ENCODE measurements around the gene USP37. TPM values are rescaled to one million over a fixed set of nuclear protein-coding genes. Genes with fewer than 3 reads are reported as not detected.

The USP37 gene
- polyA plus RNA-seq, 3 donors: 2.7 to 4.9 (median 2.7) TPM

- Histone ChIP-seq H3K4me2 (replicated peaks; ENCODE audit: extremely low read depth, low read length, poor library complexity, severe bottlenecking) (no peak overlapping the region), H3K4me3 (replicated peaks in 1 of 3; ENCODE audit: low read depth in 2 of 3, low read length in 3 of 3) (no peak overlapping the region), H2AFZ (ENCODE audit: insufficient read depth, low read depth, low read length, poor library complexity, severe bottlenecking) (no peak overlapping the region), H4K20me1 (ENCODE audit: insufficient read depth, low read length) (no peaks in the 10 kb centered on the region), H3K4me1 (ENCODE audit: control insufficient read depth in 1 of 2, insufficient read depth in 2 of 2, low read length in 2 of 2) (no peaks in the 10 kb centered on the region), H3K36me3 (replicated peaks in 1 of 2; ENCODE audit: control insufficient read depth in 1 of 2, insufficient read depth in 2 of 2, low read length in 2 of 2) (no peaks in the 10 kb centered on the region), H3K9me3 (replicated peaks in 1 of 2; ENCODE audit: control insufficient read depth in 1 of 2, insufficient read depth in 1 of 2, low read length in 2 of 2) (no peaks in the 10 kb centered on the region), H3K27ac (ENCODE audit: low read depth in 1 of 2, low read length in 2 of 2) (no peak overlapping the region), H3K9ac (ENCODE audit: insufficient read depth, low read length, poor library complexity, severe bottlenecking) (no peak overlapping the region), H3K27me3 (ENCODE audit: control insufficient read depth in 2 of 2, insufficient read depth in 2 of 2, low read length in 2 of 2) (no peaks in the 10 kb centered on the region), H3K79me2 (ENCODE audit: insufficient read depth, low read length) (no peaks in the 10 kb centered on the region)
- Mint-ChIP-seq H3K4me1 (peaks cover 2% of the 10 kb centered on the region), H3K27ac (no peak overlapping the region), H3K4me3 (no peak overlapping the region), H3K9me3 (no peaks in the 10 kb centered on the region), H3K36me3 (no peaks in the 10 kb centered on the region), H3K27me3 (ENCODE audit: low read depth in 3 of 3) (peaks cover 1 to 7% (median 4%) of the 10 kb centered on the region in 3 donors)
- intact Hi-C loops (cut with micrococcal nuclease): no loop called here
- WGBS (ENCODE audit: insufficient coverage): 96% methylated on average over 3 of the region's 8 CpGs
- TF ChIP-seq, protein P1, sequence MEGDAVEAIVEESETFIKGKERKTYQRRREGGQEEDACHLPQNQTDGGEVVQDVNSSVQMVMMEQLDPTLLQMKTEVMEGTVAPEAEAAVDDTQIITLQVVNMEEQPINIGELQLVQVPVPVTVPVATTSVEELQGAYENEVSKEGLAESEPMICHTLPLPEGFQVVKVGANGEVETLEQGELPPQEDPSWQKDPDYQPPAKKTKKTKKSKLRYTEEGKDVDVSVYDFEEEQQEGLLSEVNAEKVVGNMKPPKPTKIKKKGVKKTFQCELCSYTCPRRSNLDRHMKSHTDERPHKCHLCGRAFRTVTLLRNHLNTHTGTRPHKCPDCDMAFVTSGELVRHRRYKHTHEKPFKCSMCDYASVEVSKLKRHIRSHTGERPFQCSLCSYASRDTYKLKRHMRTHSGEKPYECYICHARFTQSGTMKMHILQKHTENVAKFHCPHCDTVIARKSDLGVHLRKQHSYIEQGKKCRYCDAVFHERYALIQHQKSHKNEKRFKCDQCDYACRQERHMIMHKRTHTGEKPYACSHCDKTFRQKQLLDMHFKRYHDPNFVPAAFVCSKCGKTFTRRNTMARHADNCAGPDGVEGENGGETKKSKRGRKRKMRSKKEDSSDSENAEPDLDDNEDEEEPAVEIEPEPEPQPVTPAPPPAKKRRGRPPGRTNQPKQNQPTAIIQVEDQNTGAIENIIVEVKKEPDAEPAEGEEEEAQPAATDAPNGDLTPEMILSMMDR (IDR thresholded peaks at IDR 0.05): no peak
- DNase-seq: no peak
Measured at GRCh38 chr2:218432676-218433365, 135.3 kb downstream of the USP37 start.

DNA sequence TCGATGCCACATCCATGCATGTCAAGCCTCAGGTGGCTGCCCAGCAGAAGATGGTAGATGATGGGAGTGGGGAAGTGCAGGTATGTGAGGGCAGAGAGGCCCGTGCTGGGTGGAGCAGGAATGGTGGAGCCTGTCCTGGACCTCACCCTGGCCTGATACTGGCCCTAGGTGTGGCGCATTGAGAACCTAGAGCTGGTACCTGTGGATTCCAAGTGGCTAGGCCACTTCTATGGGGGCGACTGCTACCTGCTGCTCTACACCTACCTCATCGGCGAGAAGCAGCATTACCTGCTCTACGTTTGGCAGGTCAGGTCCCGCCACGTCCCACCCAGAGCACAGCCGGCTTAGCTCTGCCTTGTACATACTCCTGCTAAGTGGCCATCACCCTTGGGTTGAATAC is 136.3 kb downstream of the USP37 start:
- H3K9me3 ChIP-seq (replicated peaks in 1 of 2; ENCODE audit: control insufficient read depth in 1 of 2, insufficient read depth in 1 of 2, low read length in 2 of 2): no peaks in the 10 kb centered on the region
- H3K4me2 ChIP-seq (replicated peaks; ENCODE audit: extremely low read depth, low read length, poor library complexity, severe bottlenecking): no peak overlapping the region
- no peak overlapping the region for H3K27ac Mint-ChIP-seq
- H3K4me1 Mint-ChIP-seq: no peaks in the 10 kb centered on the region
- no peaks in the 10 kb centered on the region for H3K4me1 ChIP-seq (ENCODE audit: control insufficient read depth in 1 of 2, insufficient read depth in 2 of 2, low read length in 2 of 2)
- H3K9ac ChIP-seq (ENCODE audit: insufficient read depth, low read length, poor library complexity, severe bottlenecking): no peak overlapping the region
- no peaks in the 10 kb centered on the region for H4K20me1 ChIP-seq (ENCODE audit: insufficient read depth, low read length)
- no peaks in the 10 kb centered on the region for H3K9me3 Mint-ChIP-seq
- no peaks in the 10 kb centered on the region for H3K36me3 Mint-ChIP-seq
- H3K79me2 ChIP-seq (ENCODE audit: insufficient read depth, low read length): no peaks in the 10 kb centered on the region
- TF ChIP-seq, protein P1 (IDR thresholded peaks at IDR 0.05): no peak
- DNase-seq: no peak
- H3K4me3 Mint-ChIP-seq: no peak overlapping the region
- intact Hi-C loops (cut with micrococcal nuclease): no loop called here
- H2AFZ ChIP-seq (ENCODE audit: insufficient read depth, low read depth, low read length, poor library complexity, severe bottlenecking): no peak overlapping the region
- H3K27me3 ChIP-seq (ENCODE audit: control insufficient read depth in 2 of 2, insufficient read depth in 2 of 2, low read length in 2 of 2): no peaks in the 10 kb centered on the region
- no peak overlapping the region for H3K4me3 ChIP-seq (replicated peaks in 1 of 3; ENCODE audit: low read depth in 2 of 3, low read length in 3 of 3)
- 95% methylated on average over 8 of the region's 10 CpGs for WGBS (ENCODE audit: insufficient coverage)
- H3K27me3 Mint-ChIP-seq (ENCODE audit: low read depth in 3 of 3): peaks cover 1 to 7% (median 4%) of the 10 kb centered on the region in 3 donors
- H3K27ac ChIP-seq (ENCODE audit: low read depth in 1 of 2, low read length in 2 of 2): no peak overlapping the region
- no peaks in the 10 kb centered on the region for H3K36me3 ChIP-seq (replicated peaks in 1 of 2; ENCODE audit: control insufficient read depth in 1 of 2, insufficient read depth in 2 of 2, low read length in 2 of 2)
